GM19025 (cell line): Measurements from ENCODE around the gene PRSS57.

Source experiments
- ATAC-seq: cut with Tn5 transposase; IDR thresholded peaks from one replicate; pipeline ENCODE4 v1.9.1; 2021; ENCODE audit warnings: mild to moderate bottlenecking, low read depth, moderate library complexity; ENCODE audit not compliant: unreplicated experiment

Gene PRSS57

GRCh38 chr19:653425-653824, 41.8 kb downstream of the PRSS57 start:
- no peak for ATAC-seq

- ATAC-seq: no peak
Measured at GRCh38 chr19:652467-653389, 42.5 kb downstream of the PRSS57 start.

- no peak for ATAC-seq
Measured at GRCh38 chr19:651991-652390, 43.3 kb downstream of the PRSS57 start.

GRCh38 chr19:651114-651818, 44.0 kb downstream of the PRSS57 start:
- ATAC-seq: no peak

- ATAC-seq: no peak
Measured at GRCh38 chr19:650121-650520, 45.1 kb downstream of the PRSS57 start.

- no peak for ATAC-seq
Measured at GRCh38 chr19:648904-649801, 46.1 kb downstream of the PRSS57 start.

- ATAC-seq: no peak
Measured at GRCh38 chr19:648305-648704, 46.9 kb downstream of the PRSS57 start.

- ATAC-seq: no peak
Measured at GRCh38 chr19:647566-648284, 47.5 kb downstream of the PRSS57 start.

GRCh38 chr19:646779-647565, 48.3 kb downstream of the PRSS57 start:
- ATAC-seq: no peak

GRCh38 chr19:645912-646778, 49.1 kb downstream of the PRSS57 start:
- ATAC-seq: no peak

- no peak for ATAC-seq
Measured at GRCh38 chr19:644789-645188, 50.5 kb downstream of the PRSS57 start.

GRCh38 chr19:644363-644762, 50.9 kb downstream of the PRSS57 start:
- ATAC-seq: no peak

GRCh38 chr19:643736-644135, 51.5 kb downstream of the PRSS57 start:
- ATAC-seq: no peak

- ATAC-seq: no peak
Measured at GRCh38 chr19:642767-643727, 52.2 kb downstream of the PRSS57 start.

- ATAC-seq: no peak
Measured at GRCh38 chr19:641702-642101, 53.5 kb downstream of the PRSS57 start.

GRCh38 chr19:640606-641189, 54.6 kb downstream of the PRSS57 start:
- no peak for ATAC-seq

- peak; percentile 9 for ATAC-seq
Measured at GRCh38 chr19:640161-640558, 55.1 kb downstream of the PRSS57 start.
